Lung (tissue), 12 donors: ENCODE measurements around the gene FAM227B. TPM values are rescaled to one million over a fixed set of nuclear protein-coding genes. Genes with fewer than 3 reads are reported as not detected.

ENCODE experiments used
- ATAC-seq: fragments of 200-7000 bp; cut with Tn5 transposase; one replicate; pipeline ENCODE4 v1.9.1; 2020; ENCODE audit warnings: moderate number of reproducible peaks; ENCODE audit not compliant: insufficient read depth, low FRiP score
- DNase-seq, 3 donors: peaks; one replicate each; pipeline ENCODE4 v3.0.0-alpha.2; 2013 to 2017
- H3K27ac ChIP-seq, 2 donors: one replicate each; pipeline ENCODE4 v1.5.1; 2013; ENCODE audit warnings: mild to moderate bottlenecking in 2 of 2, moderate library complexity in 2 of 2, control low read depth in 1 of 2, inconsistent platforms in 1 of 2, low read depth in 1 of 2, low read length in 1 of 2
- H3K27me3 ChIP-seq, 3 donors: one replicate each; pipeline ENCODE4 v1.5.1; 2013; ENCODE audit warnings: low read length in 2 of 3; ENCODE audit not compliant: control insufficient read depth in 3 of 3, insufficient read depth in 3 of 3
- H3K36me3 ChIP-seq, 4 donors: one replicate each; pipeline ENCODE4 v1.5.1; 2013; ENCODE audit warnings: low read length in 4 of 4, mild to moderate bottlenecking in 1 of 4, moderate library complexity in 1 of 4; ENCODE audit not compliant: control insufficient read depth in 4 of 4, insufficient read depth in 4 of 4
- H3K4me1 ChIP-seq, 5 donors: one replicate each; pipeline ENCODE4 v1.5.1; 2013; ENCODE audit warnings: low read length in 5 of 5, mild to moderate bottlenecking in 2 of 5, moderate library complexity in 1 of 5; ENCODE audit not compliant: control insufficient read depth in 5 of 5, insufficient read depth in 5 of 5
- H3K4me3 ChIP-seq: one replicate; pipeline ENCODE4 v1.5.1; 2013; ENCODE audit warnings: mild to moderate bottlenecking, control low read depth, moderate library complexity
- H3K9ac ChIP-seq, 2 donors: one replicate each; pipeline ENCODE4 v1.5.1; 2013; ENCODE audit warnings: low read length in 2 of 2, control low read depth in 1 of 2; ENCODE audit not compliant: insufficient read depth in 1 of 2
- H3K9me3 ChIP-seq, 4 donors: one replicate each; pipeline ENCODE4 v1.5.1; 2013; ENCODE audit warnings: low read length in 3 of 4, mild to moderate bottlenecking in 1 of 4, moderate library complexity in 1 of 4; ENCODE audit not compliant: control insufficient read depth in 4 of 4, insufficient read depth in 3 of 4
- CTCF ChIP-seq: IDR thresholded peaks from 2 replicates; pipeline ENCODE4 v1.5.1; 2012; ENCODE audit warnings: mild to moderate bottlenecking; ENCODE audit errors: control extremely low read depth, extremely low read depth
- WGBS, 2 donors: extraction: QIAGEN DNeasy Blood & Tissue Kit; methylation state at CpG; one replicate each; pipeline ENCODE4 v1.1.7; 2013; 5-methylcytosine and 5-hydroxymethylcytosine counted together
- polyA plus RNA-seq, 2 donors: library from polyadenylated mRNA; stranded (reverse); fragments of 200-250 nt; gene quantifications; one replicate each; pipeline ENCODE4 v1.2.1, GENCODE V29; 2013
- total RNA-seq, 2 donors: library from RNA; depleted of rRNA in 1 of 2; stranded (reverse); fragments of >200 nt in 1 of 2; gene quantifications; one replicate each; pipeline ENCODE4 v1.2.1, GENCODE V29; 2014 to 2021
- donor health status: control.
- donor health status: control.
- donor health status: Bipolar disorder and iron deficiency.
- donor health status: healthy.
- donor health status: DM: yes; HTN: yes; CAD: no.

Gene FAM227B
- total and polyA plus RNA-seq, 4 donors: 2.2 to 14.5 (median 4.7) TPM

- ATAC-seq: no peak
- peaks cover 0 to 9% (median under 1%) of the 10 kb centered on the region in 4 donors for H3K36me3 ChIP-seq
- H3K9ac ChIP-seq: no peak overlapping the region
- H3K9me3 ChIP-seq: no peaks in the 10 kb centered on the region
- peaks cover 0 to 12% (median 0%) of the 10 kb centered on the region in 5 donors for H3K4me1 ChIP-seq
- no peak for TF ChIP-seq CTCF
- no peaks in the 10 kb centered on the region for H3K27me3 ChIP-seq
- no peak for DNase-seq
- WGBS, 2 donors: 97% methylated on average over 1 of the region's 1 CpG
- no peak overlapping the region for H3K27ac ChIP-seq
- H3K4me3 ChIP-seq: no peak overlapping the region
These were observed 307.0 kb downstream of the FAM227B start for GRCh38 chr15:49313650-49314049.

GRCh38 chr15:49309889-49310288 is 310.7 kb downstream of the FAM227B start:
- TF ChIP-seq CTCF: no peak
- H3K27me3 ChIP-seq: no peaks in the 10 kb centered on the region
- H3K4me1 ChIP-seq: peaks cover 0 to 10% (median 0%) of the 10 kb centered on the region in 5 donors
- H3K27ac ChIP-seq: no peak overlapping the region
- H3K9ac ChIP-seq: no peak overlapping the region
- H3K4me3 ChIP-seq: no peak overlapping the region
- H3K36me3 ChIP-seq: peaks cover 0 to 11% (median 6%) of the 10 kb centered on the region in 4 donors
- no peaks in the 10 kb centered on the region for H3K9me3 ChIP-seq
- DNase-seq (no peak), ATAC-seq (no peak)

- H3K27me3 ChIP-seq: no peaks in the 10 kb centered on the region
- H3K27ac ChIP-seq: no peak overlapping the region
- no peak for TF ChIP-seq CTCF
- DNase-seq: no peak
- 89 to 90% methylated on average over 2 of the region's 2 CpGs for WGBS, 2 donors
- no peak for ATAC-seq
- peaks cover 7 to 12% (median 11%) of the 10 kb centered on the region in 4 donors for H3K36me3 ChIP-seq
- H3K9me3 ChIP-seq: no peaks in the 10 kb centered on the region
- H3K4me3 ChIP-seq: no peak overlapping the region
- H3K9ac ChIP-seq: no peak overlapping the region
- peaks cover 0 to 10% (median 0%) of the 10 kb centered on the region in 5 donors for H3K4me1 ChIP-seq
These were observed 311.9 kb downstream of the FAM227B start for GRCh38 chr15:49308686-49309085.

- WGBS, 2 donors: 47 to 70% methylated on average over 1 of the region's 1 CpG
- no peak overlapping the region for H3K9ac ChIP-seq
- TF ChIP-seq CTCF: no peak
- peaks cover 0 to 10% (median 0%) of the 10 kb centered on the region in 5 donors for H3K4me1 ChIP-seq
- H3K27me3 ChIP-seq: no peaks in the 10 kb centered on the region
- peaks cover 8 to 14% (median 10%) of the 10 kb centered on the region in 4 donors for H3K36me3 ChIP-seq
- H3K27ac ChIP-seq: no peak overlapping the region
- no peak for DNase-seq
- no peak for ATAC-seq
- peaks cover 0 to 1% (median 0%) of the 10 kb centered on the region in 4 donors for H3K9me3 ChIP-seq
- H3K4me3 ChIP-seq: no peak overlapping the region
These were observed 314.1 kb downstream of the FAM227B start for GRCh38 chr15:49306551-49306950.
